Fibroblast of pulmonary artery (primary cell): ENCODE data around the gene NAXE.

Experiments used
- DNase-seq: peaks from one replicate; pipeline ENCODE4 v3.0.0-alpha.2; 2010; ENCODE audit warnings: low read depth
- H3K4me3 ChIP-seq: replicated peaks from 2 replicates; pipeline ENCODE4 v1.5.1; 2011; ENCODE audit warnings: low read depth, mild to moderate bottlenecking, control low read depth, low read length, moderate library complexity
- TF ChIP-seq, protein P1 (sequence below): IDR thresholded peaks from 2 replicates; pipeline ENCODE4 v1.5.1; 2011; ENCODE audit warnings: mild to moderate bottlenecking, control low read depth, low read length, inconsistent platforms; ENCODE audit errors: missing control alignments

The NAXE gene

DNA sequence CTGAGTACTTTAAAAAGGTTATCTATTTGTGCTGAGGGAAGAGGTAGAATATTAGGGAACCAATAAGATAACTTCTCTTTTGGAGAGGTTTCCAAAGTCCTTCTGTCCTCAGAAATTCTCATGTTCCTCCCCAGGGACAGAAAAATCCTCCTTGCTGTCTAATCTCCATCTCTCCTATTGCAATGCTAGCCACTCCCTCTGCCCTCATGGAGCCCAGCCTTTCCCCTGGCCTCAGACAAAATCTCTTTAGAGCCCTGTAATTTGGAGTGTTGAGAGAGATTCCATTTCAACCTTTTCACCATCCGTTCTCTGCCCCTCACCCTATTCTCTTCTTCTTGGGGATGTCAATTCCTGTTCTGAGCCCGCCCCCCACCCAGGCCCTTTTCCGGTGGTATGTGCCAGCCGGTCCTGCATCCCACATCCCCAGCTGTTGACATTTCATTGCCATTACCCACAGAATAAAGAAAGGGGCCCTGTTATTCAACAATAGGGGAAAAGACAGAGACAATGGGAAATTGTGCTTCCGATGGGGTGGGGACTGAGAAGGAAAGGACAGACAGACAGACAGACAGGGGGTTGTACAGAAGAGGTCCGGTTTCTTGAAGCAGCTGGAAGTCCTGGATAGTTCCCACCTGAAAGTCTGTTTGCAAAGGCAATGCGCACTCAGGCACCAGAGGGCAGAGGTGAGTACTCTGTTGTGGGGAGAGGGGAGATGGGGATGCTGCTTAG lies 27.4 kb downstream of the NAXE start, which contains the start of gene HAPLN2:
Gene HAPLN2 (plus strand): TSS at position 563 of the 729 bp plus-strand sequence. CDS start 4,076 bp downstream, outside the sequence.
- DNase-seq, result peak; percentile 23
- TF ChIP-seq, protein P1, sequence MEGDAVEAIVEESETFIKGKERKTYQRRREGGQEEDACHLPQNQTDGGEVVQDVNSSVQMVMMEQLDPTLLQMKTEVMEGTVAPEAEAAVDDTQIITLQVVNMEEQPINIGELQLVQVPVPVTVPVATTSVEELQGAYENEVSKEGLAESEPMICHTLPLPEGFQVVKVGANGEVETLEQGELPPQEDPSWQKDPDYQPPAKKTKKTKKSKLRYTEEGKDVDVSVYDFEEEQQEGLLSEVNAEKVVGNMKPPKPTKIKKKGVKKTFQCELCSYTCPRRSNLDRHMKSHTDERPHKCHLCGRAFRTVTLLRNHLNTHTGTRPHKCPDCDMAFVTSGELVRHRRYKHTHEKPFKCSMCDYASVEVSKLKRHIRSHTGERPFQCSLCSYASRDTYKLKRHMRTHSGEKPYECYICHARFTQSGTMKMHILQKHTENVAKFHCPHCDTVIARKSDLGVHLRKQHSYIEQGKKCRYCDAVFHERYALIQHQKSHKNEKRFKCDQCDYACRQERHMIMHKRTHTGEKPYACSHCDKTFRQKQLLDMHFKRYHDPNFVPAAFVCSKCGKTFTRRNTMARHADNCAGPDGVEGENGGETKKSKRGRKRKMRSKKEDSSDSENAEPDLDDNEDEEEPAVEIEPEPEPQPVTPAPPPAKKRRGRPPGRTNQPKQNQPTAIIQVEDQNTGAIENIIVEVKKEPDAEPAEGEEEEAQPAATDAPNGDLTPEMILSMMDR, result peak; percentile 56
- H3K4me3 ChIP-seq, result no peak within 1 kb of the TSS

- no peak for DNase-seq
- TF ChIP-seq, protein P1, result no peak
- no peak overlapping the region for H3K4me3 ChIP-seq
Observed at GRCh38 chr1:156619582-156619955, 28.0 kb downstream of the NAXE start.

GRCh38 chr1:156622581-156623297 lies 31.2 kb downstream of the NAXE start:
- DNase-seq, result no peak
- H3K4me3 ChIP-seq, result no peak overlapping the region
- TF ChIP-seq, protein P1, result no peak

DNA sequence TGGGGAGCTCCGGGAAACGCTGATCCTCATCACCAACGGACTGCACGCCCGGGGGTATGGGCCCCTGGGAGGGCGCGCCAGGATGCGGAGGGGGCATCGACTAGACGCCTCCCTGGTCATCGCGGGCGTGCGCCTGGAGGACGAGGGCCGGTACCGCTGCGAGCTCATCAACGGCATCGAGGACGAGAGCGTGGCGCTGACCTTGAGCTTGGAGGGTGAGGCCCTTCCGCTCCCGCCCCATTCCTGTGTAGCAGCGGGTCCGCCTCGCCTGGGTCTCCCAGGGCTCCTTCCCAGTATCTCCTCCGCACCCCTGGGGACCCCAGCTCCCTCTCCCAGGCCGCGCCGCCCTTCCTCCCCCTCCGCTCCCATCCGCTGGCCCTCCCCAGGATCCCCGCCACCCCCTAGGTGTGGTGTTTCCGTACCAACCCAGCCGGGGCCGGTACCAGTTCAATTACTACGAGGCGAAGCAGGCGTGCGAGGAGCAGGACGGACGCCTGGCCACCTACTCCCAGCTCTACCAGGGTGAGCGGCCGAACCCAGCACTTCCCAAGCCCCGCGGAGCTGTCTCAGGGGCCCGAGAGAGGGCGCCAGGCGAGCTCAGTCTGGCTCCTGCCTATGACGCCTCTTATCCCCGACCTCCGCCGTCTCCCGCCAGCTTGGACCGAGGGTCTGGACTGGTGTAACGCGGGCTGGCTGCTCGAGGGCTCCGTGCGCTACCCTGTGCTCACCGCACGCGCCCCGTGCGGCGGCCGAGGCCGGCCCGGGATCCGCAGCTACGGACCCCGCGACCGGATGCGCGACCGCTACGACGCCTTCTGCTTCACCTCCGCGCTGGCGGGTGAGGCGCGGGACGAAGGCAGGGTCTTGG lies 32.6 kb downstream of the NAXE start:
- peak; percentile 43 for DNase-seq
- peak overlapping the region; percentile 30 for H3K4me3 ChIP-seq
- TF ChIP-seq, protein P1, result peak; percentile 29

DNA sequence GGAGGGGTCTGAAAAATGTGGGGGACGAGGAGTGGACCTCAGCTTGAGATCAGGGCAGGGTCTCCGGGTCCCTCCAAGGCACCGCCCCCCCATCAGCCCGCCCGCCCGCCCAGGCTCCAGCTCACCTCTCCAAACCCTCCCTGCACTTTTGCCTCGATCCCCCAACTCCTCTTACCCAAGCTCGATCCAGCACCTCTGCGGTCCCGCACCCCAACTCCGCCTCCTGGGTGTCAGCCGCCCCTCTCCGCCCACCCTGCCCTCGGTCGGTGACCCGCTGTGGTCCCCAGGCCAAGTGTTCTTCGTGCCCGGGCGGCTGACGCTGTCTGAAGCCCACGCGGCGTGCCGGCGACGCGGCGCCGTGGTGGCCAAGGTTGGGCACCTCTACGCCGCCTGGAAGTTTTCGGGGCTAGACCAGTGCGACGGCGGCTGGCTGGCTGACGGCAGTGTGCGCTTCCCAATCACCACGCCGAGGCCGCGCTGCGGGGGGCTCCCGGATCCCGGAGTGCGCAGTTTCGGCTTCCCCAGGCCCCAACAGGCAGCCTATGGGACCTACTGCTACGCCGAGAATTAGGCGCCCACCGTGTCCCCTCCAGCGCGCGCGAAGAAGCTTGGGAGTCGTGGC lies 33.3 kb downstream of the NAXE start:
- DNase-seq, result no peak
- H3K4me3 ChIP-seq, result no peak overlapping the region
- TF ChIP-seq, protein P1, result no peak

DNA sequence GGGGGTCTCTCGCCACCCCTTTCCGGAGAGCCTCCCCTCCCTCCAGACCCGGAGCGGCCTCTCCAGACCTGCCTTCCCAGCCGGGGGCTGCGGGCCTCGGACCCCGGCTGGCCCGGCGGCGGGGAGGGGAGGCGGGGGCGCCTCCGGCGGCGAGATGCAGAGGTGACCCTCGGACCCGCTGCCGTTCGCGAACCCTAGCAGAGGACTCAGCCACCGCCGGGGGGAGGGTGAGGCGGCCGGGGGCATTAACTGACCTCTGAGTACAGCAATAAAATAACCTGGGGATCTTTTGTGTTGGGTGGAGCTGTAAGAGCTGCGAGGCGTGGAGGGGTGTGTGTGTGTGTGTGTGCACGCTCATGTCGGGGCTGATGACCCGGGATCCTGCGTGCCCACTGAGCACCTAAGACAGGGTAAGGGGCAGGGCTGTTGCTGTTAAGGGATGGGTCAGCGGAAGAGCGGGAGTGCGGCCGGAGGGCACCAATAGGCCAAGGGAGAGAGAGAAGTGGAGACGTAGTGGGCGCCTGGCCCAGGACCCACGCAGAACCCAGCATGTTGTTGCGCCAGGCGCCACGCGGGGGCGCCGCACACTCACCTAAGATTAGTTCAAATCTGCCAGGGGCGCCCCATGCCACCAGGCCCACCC lies 34.0 kb downstream of the NAXE start:
- peak; percentile 54 for DNase-seq
- TF ChIP-seq, protein P1, result peak; percentile 67
- no peak overlapping the region for H3K4me3 ChIP-seq
